ENCODE measurements around the gene SPDYE6.
"Not testable (repeated sequence)": the region's sequence is repeated elsewhere in the genome, so short reads cannot be mapped to it uniquely, and the experiment has no call there.

The SPDYE6 gene

GRCh38 chr7:102363549-102364393, 7.5 kb upstream of the SPDYE6 start:
- DNase-seq: peak; percentile 99

GRCh38 chr7:102346983-102347382, 9.3 kb downstream of the SPDYE6 start:
- not testable (repeated sequence) for DNase-seq

GRCh38 chr7:102340599-102341368, 15.5 kb downstream of the SPDYE6 start:
- not testable (repeated sequence) for DNase-seq

- DNase-seq: peak; percentile 22
Observed at GRCh38 chr7:102337420-102337819, 18.8 kb downstream of the SPDYE6 start.

GRCh38 chr7:102337002-102337401, 19.2 kb downstream of the SPDYE6 start:
- not testable (repeated sequence) for DNase-seq

- not testable (repeated sequence) for DNase-seq
Observed at GRCh38 chr7:102335574-102335973, 20.7 kb downstream of the SPDYE6 start.

- DNase-seq: not testable (repeated sequence)
Observed at GRCh38 chr7:102330666-102331460, 25.4 kb downstream of the SPDYE6 start.

- not testable (repeated sequence) for DNase-seq
Observed at GRCh38 chr7:102329366-102329765, 26.9 kb downstream of the SPDYE6 start.

GRCh38 chr7:102328863-102329262, 27.4 kb downstream of the SPDYE6 start:
- DNase-seq: not testable (repeated sequence)

- not testable (repeated sequence) for DNase-seq
Observed at GRCh38 chr7:102327183-102327582, 29.1 kb downstream of the SPDYE6 start.

- DNase-seq: peak; percentile 75
Observed at GRCh38 chr7:102326157-102326889, 29.9 kb downstream of the SPDYE6 start.

GRCh38 chr7:102325106-102325505, 31.1 kb downstream of the SPDYE6 start:
- DNase-seq: not testable (repeated sequence)

GRCh38 chr7:102323914-102324195, 32.4 kb downstream of the SPDYE6 start:
- DNase-seq: no peak

- DNase-seq: no peak
Observed at GRCh38 chr7:102322202-102322715, 34.0 kb downstream of the SPDYE6 start.

- no peak for DNase-seq
Observed at GRCh38 chr7:102321351-102322201, 34.7 kb downstream of the SPDYE6 start.

GRCh38 chr7:102320601-102321350, 35.5 kb downstream of the SPDYE6 start:
- no peak for DNase-seq

GRCh38 chr7:102320181-102320580, 36.1 kb downstream of the SPDYE6 start:
- DNase-seq: no peak

- no peak for DNase-seq
Observed at GRCh38 chr7:102319671-102320070, 36.6 kb downstream of the SPDYE6 start.

- DNase-seq: peak; percentile 18
Observed at GRCh38 chr7:102318482-102318971, 37.7 kb downstream of the SPDYE6 start.
